ENCODE measurements around the gene KRT3. TPM values are rescaled to one million over a fixed set of nuclear protein-coding genes. Genes with fewer than 3 reads are reported as not detected.

KRT3 gene
- total RNA-seq (not detected), polyA plus RNA-seq (not detected), total RNA-seq (not detected)

DNA sequence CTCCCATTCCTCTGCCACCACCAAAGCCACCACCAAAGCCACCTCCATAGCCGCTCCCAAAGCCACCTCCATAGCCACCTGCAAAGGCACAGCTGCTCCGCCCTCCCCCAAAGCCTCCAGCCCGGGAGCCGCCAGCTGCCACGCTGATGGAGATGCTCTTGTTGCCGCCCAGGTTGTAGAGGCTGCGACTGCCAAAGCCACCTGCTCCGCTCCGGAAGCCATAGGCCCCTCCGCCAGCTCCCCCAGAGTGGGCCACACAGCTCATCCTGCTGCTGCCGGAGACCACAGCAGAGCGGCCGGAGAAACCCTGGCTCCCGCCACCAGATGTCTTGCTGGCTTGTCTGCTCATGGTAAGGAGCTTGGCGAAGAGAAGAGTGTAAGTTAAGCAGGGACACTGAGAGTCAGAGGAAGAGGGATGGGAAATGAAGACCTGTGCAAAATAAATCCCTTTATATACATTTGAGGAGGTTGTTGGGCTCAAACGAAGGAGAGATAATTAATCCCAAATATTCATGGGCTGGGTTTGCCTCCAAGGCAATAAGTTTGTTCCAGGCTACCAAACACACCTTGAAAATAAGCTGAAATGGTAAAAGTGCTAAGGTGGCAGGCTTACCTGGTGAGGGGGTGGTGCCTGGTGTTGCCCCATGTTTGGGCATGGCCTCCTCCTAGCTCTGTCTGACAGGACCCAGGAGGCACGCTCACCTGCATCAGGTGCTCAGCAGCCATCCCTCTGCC lies at the start of gene KRT3:
TSS of gene KRT3 (minus strand) at position 424 of the 735 bp plus-strand sequence. CDS start at position 349, 75 bp downstream.
- Histone ChIP-seq H3K27me3 (ENCODE audit: control insufficient read depth in 2 of 2, insufficient read depth in 2 of 2, low read length in 2 of 2) (no peaks in the 10 kb centered on the region), H3K27ac (ENCODE audit: low read depth, low read length) (no peak within 1 kb of the TSS), H3K4me1 (ENCODE audit: control insufficient read depth in 2 of 2, insufficient read depth in 2 of 2, low read length in 2 of 2) (no peaks in the 10 kb centered on the region), H3K36me3 (ENCODE audit: control insufficient read depth in 2 of 3, insufficient read depth in 3 of 3, low read length in 3 of 3) (no peaks in the 10 kb centered on the region), H3K9me3 (ENCODE audit: control insufficient read depth in 2 of 3, low read length in 3 of 3) (no peaks in the 10 kb centered on the region), H3K4me3 (ENCODE audit: low read length) (no peak within 1 kb of the TSS)
- DNase-seq: no peak
- Mint-ChIP-seq H3K36me3 (no peaks in the 10 kb centered on the region), H3K4me3 (no peak within 1 kb of the TSS), H3K27ac (no peak within 1 kb of the TSS), H3K27me3 (peaks cover 0 to 18% (median 0%) of the 10 kb centered on the region in 5 donors), H3K4me1 (peaks cover 0 to 18% (median 11%) of the 10 kb centered on the region in 7 donors), H3K9me3 (no peaks in the 10 kb centered on the region)
- intact Hi-C loops (cut with micrococcal nuclease): no loop called here
- no peak for ATAC-seq
- POLR2A ChIA-PET: interaction anchor here (0.8 kb wide), 1 partner anchor 274 kb away, joined by 3 read pairs; no protein-coding TSS in a partner anchor
- CTCF ChIA-PET: no interaction called here

- Mint-ChIP-seq H3K27me3 (peaks cover 0 to 15% (median 0%) of the 10 kb centered on the region in 5 donors), H3K36me3 (no peaks in the 10 kb centered on the region), H3K4me3 (no peak overlapping the region), H3K27ac (no peak overlapping the region), H3K9me3 (peaks cover 0 to 4% (median 0%) of the 10 kb centered on the region in 11 donors), H3K4me1 (peaks cover 3 to 13% (median 6%) of the 10 kb centered on the region in 7 donors)
- ChIA-PET CTCF (no interaction called here), POLR2A (interaction anchor here (0.6 kb wide), 1 partner anchor 122 kb away, joined by 3 read pairs; no protein-coding TSS in a partner anchor)
- Histone ChIP-seq H3K27ac (ENCODE audit: low read depth, low read length) (no peak overlapping the region), H3K27me3 (ENCODE audit: control insufficient read depth in 2 of 2, insufficient read depth in 2 of 2, low read length in 2 of 2) (no peaks in the 10 kb centered on the region), H3K4me1 (ENCODE audit: control insufficient read depth in 2 of 2, insufficient read depth in 2 of 2, low read length in 2 of 2) (no peaks in the 10 kb centered on the region), H3K36me3 (ENCODE audit: control insufficient read depth in 2 of 3, insufficient read depth in 3 of 3, low read length in 3 of 3) (no peaks in the 10 kb centered on the region), H3K9me3 (ENCODE audit: control insufficient read depth in 2 of 3, low read length in 3 of 3) (no peaks in the 10 kb centered on the region), H3K4me3 (ENCODE audit: low read length) (no peak overlapping the region)
- intact Hi-C loops (cut with micrococcal nuclease): no loop called here
- no peak for ATAC-seq
- DNase-seq: no peak
Observed at GRCh38 chr12:52844386-52844785, 48.5 kb upstream of the KRT3 start.

GRCh38 chr12:52839436-52840105 lies 43.7 kb upstream of the KRT3 start:
- no peaks in the 10 kb centered on the region for H3K36me3 ChIP-seq (ENCODE audit: control insufficient read depth in 2 of 3, insufficient read depth in 3 of 3, low read length in 3 of 3)
- ChIA-PET CTCF (interaction anchor here (0.6 to 0.7 kb wide), 2 partner anchors 252 to 256 kb away, joined by 3 to 5 read pairs; no protein-coding TSS in a partner anchor), POLR2A (no interaction called here)
- H3K4me1 ChIP-seq (ENCODE audit: control insufficient read depth in 2 of 2, insufficient read depth in 2 of 2, low read length in 2 of 2): no peaks in the 10 kb centered on the region
- Mint-ChIP-seq H3K36me3 (no peaks in the 10 kb centered on the region), H3K27ac (peak overlapping the region in 1 of 9 donors; percentile 70), H3K9me3 (peaks cover 0 to 1% (median 0%) of the 10 kb centered on the region in 11 donors), H3K27me3 (peaks cover 0 to 10% (median 0%) of the 10 kb centered on the region in 5 donors), H3K4me3 (no peak overlapping the region), H3K4me1 (peaks cover 22 to 36% (median 30%) of the 10 kb centered on the region in 7 donors)
- no peak overlapping the region for H3K4me3 ChIP-seq (ENCODE audit: low read length)
- no peak for DNase-seq
- H3K27ac ChIP-seq (ENCODE audit: low read depth, low read length): no peak overlapping the region
- intact Hi-C loops (cut with micrococcal nuclease): no loop called here
- no peaks in the 10 kb centered on the region for H3K9me3 ChIP-seq (ENCODE audit: control insufficient read depth in 2 of 3, low read length in 3 of 3)
- no peak for ATAC-seq
- no peaks in the 10 kb centered on the region for H3K27me3 ChIP-seq (ENCODE audit: control insufficient read depth in 2 of 2, insufficient read depth in 2 of 2, low read length in 2 of 2)

DNA sequence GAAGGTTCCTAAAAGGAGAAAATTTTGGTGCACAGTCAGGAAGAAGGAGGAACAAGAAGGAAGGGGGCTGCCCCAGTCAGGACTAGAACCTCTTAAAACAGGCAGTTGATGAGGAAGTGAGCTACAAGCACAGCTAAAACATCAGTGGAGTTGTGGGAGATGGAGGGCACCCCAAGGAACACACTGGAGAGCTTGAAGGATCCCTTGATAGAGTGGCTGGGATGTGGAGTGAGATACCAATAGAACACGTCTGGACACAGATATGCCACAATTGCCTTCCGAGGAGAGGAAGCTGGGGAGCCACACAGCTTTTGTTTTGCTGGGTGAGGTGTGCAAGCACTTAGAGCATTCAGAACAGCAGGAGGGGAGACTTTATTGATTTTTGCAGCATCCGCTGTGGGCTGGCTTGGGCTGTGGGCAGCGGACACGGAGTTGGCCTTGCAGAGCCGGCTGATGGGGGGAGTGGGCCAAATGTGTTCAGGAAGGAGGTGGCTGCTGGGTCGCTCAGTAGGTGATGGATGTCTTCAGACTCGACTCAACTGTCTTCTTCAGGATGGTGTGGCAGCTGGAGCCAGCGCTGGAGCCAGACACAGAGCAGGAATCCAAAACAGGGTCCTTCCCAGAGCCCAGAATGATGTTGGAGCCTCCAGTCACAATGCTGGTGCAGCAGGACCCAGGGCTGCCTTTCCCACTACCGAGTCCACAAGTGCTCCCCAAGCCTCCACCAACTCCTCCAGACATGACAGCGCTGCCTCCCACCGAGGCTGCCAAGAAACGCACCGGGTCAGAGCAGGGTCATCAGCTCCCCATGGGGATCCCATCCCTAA lies 42.9 kb upstream of the KRT3 start:
- Mint-ChIP-seq H3K4me1 (peaks cover 22 to 36% (median 30%) of the 10 kb centered on the region in 7 donors), H3K36me3 (no peaks in the 10 kb centered on the region), H3K4me3 (no peak overlapping the region), H3K27ac (peak overlapping the region in 1 of 9 donors; percentile 48), H3K9me3 (peaks cover 0 to 1% (median 0%) of the 10 kb centered on the region in 11 donors), H3K27me3 (peaks cover 0 to 10% (median 0%) of the 10 kb centered on the region in 5 donors)
- ChIA-PET CTCF (interaction anchor here (0.6 to 1.1 kb wide), 5 partner anchors 11 to 256 kb away, joined by 3 to 5 read pairs (median 3); no protein-coding TSS in a partner anchor), POLR2A (interaction anchor here (1.5 kb wide), 1 partner anchor 29 kb away, joined by 3 read pairs; no protein-coding TSS in a partner anchor)
- H3K4me1 ChIP-seq (ENCODE audit: control insufficient read depth in 2 of 2, insufficient read depth in 2 of 2, low read length in 2 of 2): no peaks in the 10 kb centered on the region
- H3K36me3 ChIP-seq (ENCODE audit: control insufficient read depth in 2 of 3, insufficient read depth in 3 of 3, low read length in 3 of 3): no peaks in the 10 kb centered on the region
- ATAC-seq (peak; percentile 19), DNase-seq (no peak)
- H3K9me3 ChIP-seq (ENCODE audit: control insufficient read depth in 2 of 3, low read length in 3 of 3): no peaks in the 10 kb centered on the region
- H3K27ac ChIP-seq (ENCODE audit: low read depth, low read length): no peak overlapping the region
- H3K27me3 ChIP-seq (ENCODE audit: control insufficient read depth in 2 of 2, insufficient read depth in 2 of 2, low read length in 2 of 2): no peaks in the 10 kb centered on the region
- intact Hi-C loops (cut with micrococcal nuclease): no loop called here
- H3K4me3 ChIP-seq (ENCODE audit: low read length): no peak overlapping the region

DNA sequence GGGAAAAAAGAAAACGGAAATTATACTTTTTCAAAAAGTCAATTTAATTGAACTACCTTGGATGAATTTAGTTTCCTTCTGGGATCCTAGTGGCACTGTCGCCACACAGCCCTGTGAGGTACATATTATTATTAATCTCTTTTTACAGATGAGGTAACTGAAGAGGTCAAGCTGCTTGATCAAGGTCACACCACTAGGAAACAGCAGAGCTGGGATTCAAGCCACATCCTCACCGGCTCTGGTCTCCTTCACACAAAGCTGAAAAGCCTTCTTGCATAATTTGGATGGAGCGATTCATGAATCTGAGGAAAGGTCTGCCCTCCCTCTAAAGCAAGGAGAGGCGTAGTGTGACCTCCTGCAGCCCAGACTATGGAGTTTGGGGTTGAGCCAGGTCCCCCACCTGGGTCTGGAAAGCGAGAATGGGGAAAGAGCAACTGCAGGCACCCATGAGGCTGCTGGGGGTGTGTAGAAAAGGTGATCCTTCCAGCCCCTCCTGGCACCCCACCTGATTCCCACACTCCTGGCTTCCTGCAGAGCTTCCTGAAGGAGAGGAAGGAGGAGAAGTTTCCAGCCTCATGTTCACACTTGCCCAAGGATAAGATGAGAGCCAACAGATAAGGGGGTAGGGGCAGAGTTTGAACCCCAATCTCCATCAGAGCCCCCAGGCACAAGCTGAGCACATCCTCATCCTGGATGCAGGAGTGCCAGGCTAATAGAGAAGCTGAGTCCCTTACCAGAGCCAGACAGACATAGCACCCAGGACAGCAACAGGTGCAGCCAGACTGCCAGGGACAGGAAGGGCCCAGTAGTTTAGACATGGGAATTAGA lies 42.1 kb upstream of the KRT3 start:
- Mint-ChIP-seq H3K36me3 (no peaks in the 10 kb centered on the region), H3K27me3 (peaks cover 0 to 9% (median 0%) of the 10 kb centered on the region in 5 donors), H3K4me3 (no peak overlapping the region), H3K9me3 (peaks cover 0 to 1% (median 0%) of the 10 kb centered on the region in 11 donors), H3K27ac (peak overlapping the region in 2 of 9 donors; percentile 8 to 32), H3K4me1 (peaks cover 22 to 36% (median 30%) of the 10 kb centered on the region in 7 donors)
- Histone ChIP-seq H3K9me3 (ENCODE audit: control insufficient read depth in 2 of 3, low read length in 3 of 3) (no peaks in the 10 kb centered on the region), H3K4me1 (ENCODE audit: control insufficient read depth in 2 of 2, insufficient read depth in 2 of 2, low read length in 2 of 2) (no peaks in the 10 kb centered on the region), H3K4me3 (ENCODE audit: low read length) (no peak overlapping the region), H3K27me3 (ENCODE audit: control insufficient read depth in 2 of 2, insufficient read depth in 2 of 2, low read length in 2 of 2) (no peaks in the 10 kb centered on the region), H3K27ac (ENCODE audit: low read depth, low read length) (no peak overlapping the region), H3K36me3 (ENCODE audit: control insufficient read depth in 2 of 3, insufficient read depth in 3 of 3, low read length in 3 of 3) (no peaks in the 10 kb centered on the region)
- intact Hi-C loops (cut with micrococcal nuclease): no loop called here
- DNase-seq: no peak
- ChIA-PET CTCF (interaction anchor here (0.6 to 1.1 kb wide), 3 partner anchors 10 to 252 kb away, joined by 3 to 4 read pairs (median 3); no protein-coding TSS in a partner anchor), POLR2A (interaction anchor here (1.5 kb wide), 1 partner anchor 29 kb away, joined by 3 read pairs; no protein-coding TSS in a partner anchor)
- no peak for ATAC-seq

Data from naive thymus-derived CD4-positive, alpha-beta T cell (primary cell).